A549 (cell line): Measurements from ENCODE around the gene LMTK2.

Experiments used
- CBX2 ChIP-seq: fragments of 200-600 bp; sonication (generic); IDR thresholded peaks from 2 replicates; pipeline ENCODE4 v1.6.1; 2016; ENCODE audit warnings: low read depth, mild to moderate bottlenecking, borderline replicate concordance
- CTCF ChIP-seq: fragments of >200 bp; sonication (Bioruptor Twin); formaldehyde crosslinking; IDR thresholded peaks from 3 replicates; pipeline ENCODE4 v1.5.1; 2016
- POLR2A ChIP-seq: IDR thresholded peaks from 2 replicates; pipeline ENCODE4 v1.6.1; 2012; ENCODE audit warnings: mild to moderate bottlenecking, low read length

DNA sequence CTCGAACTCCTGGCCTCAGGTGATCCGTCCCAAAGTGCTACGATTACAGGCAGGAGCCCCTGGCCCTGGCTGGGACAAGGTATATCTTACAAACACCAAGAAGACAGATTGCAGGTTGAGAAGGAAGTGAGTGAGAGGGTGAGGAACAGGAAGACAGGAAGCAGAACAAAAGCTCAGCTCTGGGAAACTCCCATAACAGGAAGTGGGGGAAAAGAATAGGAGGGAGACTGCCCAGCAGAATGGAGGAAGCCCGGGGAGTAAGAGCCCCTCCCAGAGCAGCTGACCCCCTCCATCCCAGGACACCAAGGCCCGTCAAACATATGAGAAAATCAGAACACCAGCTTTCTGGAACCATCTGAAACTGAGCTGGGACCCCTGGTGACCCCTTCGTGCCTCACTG lies 142.4 kb downstream of the LMTK2 start:
- TF ChIP-seq POLR2A (no peak), CBX2 (no peak), CTCF (no peak)
